Activated CD8-positive, alpha-beta memory T cell treated with anti-CD3 and anti-CD28 coated beads for 36 hours (primary cell): ENCODE results near the gene ST3GAL2. TPM values are rescaled to one million over a fixed set of nuclear protein-coding genes. Genes with fewer than 3 reads are reported as not detected.

ENCODE experiments used
- CTCF ChIA-PET: fragments of 350-600 bp; sonication (Branson Sonifier 250); formaldehyde crosslinking; loops from one replicate; lab custom pipeline; 2021; ENCODE audit warnings: antibody characterized with exemption; lab: Charles Lee
- POLR2A ChIA-PET: fragments of 350-600 bp; sonication (Branson Sonifier 250); formaldehyde crosslinking; loops from one replicate; lab custom pipeline; 2021; ENCODE audit warnings: antibody characterized with exemption; lab: Charles Lee
- total RNA-seq, 2 experiments: library from RNA; stranded (reverse); gene quantifications; one replicate each; pipeline ENCODE4 v1.2.3, GENCODE V29; 2021

ST3GAL2 gene
- total RNA-seq, 2 experiments from 2014 or later = 25.8 to 26.1 TPM

- POLR2A ChIA-PET = interaction anchor here (1.7 kb wide), 1 partner anchor 15 kb away, joined by 4 read pairs; the partner anchor contains the start of gene DDX19A
- CTCF ChIA-PET = interaction anchor here (1.0 kb wide), 1 partner anchor 322 kb away, joined by 3 read pairs; no protein-coding TSS in a partner anchor
Observed at GRCh38 chr16:70331588-70332358, 107.1 kb downstream of the ST3GAL2 start.

- POLR2A ChIA-PET = interaction anchor here (1.7 kb wide), 1 partner anchor 16 kb away, joined by 4 read pairs; the partner anchor contains the start of gene DDX19A
- CTCF ChIA-PET = interaction anchor here (0.6 kb wide), 2 partner anchors 62 to 342 kb away, joined by 3 read pairs; no protein-coding TSS in a partner anchor
Observed at GRCh38 chr16:70331091-70331490, 107.8 kb downstream of the ST3GAL2 start.

Other genes starting within 250 kb of the ST3GAL2 start
- 10 to 100 TPM; 38.7 to 39.4 TPM for gene EXOSC6, start 187.2 kb downstream of the ST3GAL2 start, total RNA-seq
- 100 to 1,000 TPM; 162 to 164 TPM for gene AARS1, start 149.6 kb downstream of the ST3GAL2 start, total RNA-seq
- gene DDX19B, start 139.9 kb downstream of the ST3GAL2 start, total RNA-seq = 10 to 100 TPM; 36.2 to 38.1 TPM
- gene DDX19A, start 92.2 kb downstream of the ST3GAL2 start, total RNA-seq = 10 to 100 TPM; 67.3 to 67.5 TPM
- 10 to 100 TPM; 14.5 TPM for gene FCSK, start 15.5 kb upstream of the ST3GAL2 start, total RNA-seq
- 10 to 100 TPM; 39.4 to 44.2 TPM for gene COG4, start 84.5 kb upstream of the ST3GAL2 start, total RNA-seq
- gene SF3B3, start 84.7 kb upstream of the ST3GAL2 start, total RNA-seq = 100 to 1,000 TPM; 611 to 626 TPM
- gene IL34, start 207.5 kb upstream of the ST3GAL2 start, total RNA-seq = not detected
- 1 to 10 TPM; 2.0 to 2.5 TPM for gene MTSS2, start 247.0 kb upstream of the ST3GAL2 start, total RNA-seq